Lower leg skin (tissue), 4 donors: ENCODE results near the gene ARFGAP3. TPM values are rescaled to one million over a fixed set of nuclear protein-coding genes. Genes with fewer than 3 reads are reported as not detected.

ENCODE experiments used
- DNase-seq, 2 donors: peaks; one replicate each; pipeline ENCODE4 v3.0.0-alpha.2; 2019; ENCODE audit warnings: low spot score in 2 of 2
- H3K4me3 ChIP-seq: fragments of 200-600 bp; sonication (generic); 2 replicates; pipeline ENCODE4 v1.5.1; 2017; ENCODE audit warnings: mild to moderate bottlenecking, low read depth; ENCODE audit not compliant: poor library complexity, severe bottlenecking
- POLR2A ChIP-seq, 2 donors: fragments of 450-650 bp; IDR thresholded peaks; one replicate each; pipeline ENCODE4 v1.6.1; 2016 to 2017; ENCODE audit warnings: antibody characterized with exemption in 2 of 2, mild to moderate bottlenecking in 1 of 2, moderate library complexity in 1 of 2
- WGBS, 2 donors: methylation state at CpG; one replicate each; pipeline ENCODE4 v1.1.5; 2018; 5-methylcytosine and 5-hydroxymethylcytosine counted together
- intact Hi-C: fragments of 100-400 bp; cut with DNase I; formaldehyde crosslinking; loops from one replicate; pipeline ENCODE4 v1.15.0; 2023; ENCODE audit warnings: low total_unique reads
- total RNA-seq, 4 donors: library from RNA; depleted of rRNA; stranded (reverse); fragments of >200 nt; gene quantifications; one replicate each; pipeline ENCODE4 v1.1.0, GENCODE V29; 2016
- TF ChIP-seq, protein P1 (sequence below), 3 donors: fragments of 450-650 bp; IDR thresholded peaks; one replicate each; pipeline ENCODE4 v1.5.1; 2016; ENCODE audit warnings: antibody characterized with exemption in 3 of 3, mild to moderate bottlenecking in 3 of 3, moderate library complexity in 2 of 3

The ARFGAP3 gene
- total RNA-seq, 4 donors from 2014 or later: 22.9 to 47.2 (median 31.2) TPM

- TF ChIP-seq POLR2A (IDR thresholded peaks at IDR 0.05): no peak
- TF ChIP-seq, protein P1, sequence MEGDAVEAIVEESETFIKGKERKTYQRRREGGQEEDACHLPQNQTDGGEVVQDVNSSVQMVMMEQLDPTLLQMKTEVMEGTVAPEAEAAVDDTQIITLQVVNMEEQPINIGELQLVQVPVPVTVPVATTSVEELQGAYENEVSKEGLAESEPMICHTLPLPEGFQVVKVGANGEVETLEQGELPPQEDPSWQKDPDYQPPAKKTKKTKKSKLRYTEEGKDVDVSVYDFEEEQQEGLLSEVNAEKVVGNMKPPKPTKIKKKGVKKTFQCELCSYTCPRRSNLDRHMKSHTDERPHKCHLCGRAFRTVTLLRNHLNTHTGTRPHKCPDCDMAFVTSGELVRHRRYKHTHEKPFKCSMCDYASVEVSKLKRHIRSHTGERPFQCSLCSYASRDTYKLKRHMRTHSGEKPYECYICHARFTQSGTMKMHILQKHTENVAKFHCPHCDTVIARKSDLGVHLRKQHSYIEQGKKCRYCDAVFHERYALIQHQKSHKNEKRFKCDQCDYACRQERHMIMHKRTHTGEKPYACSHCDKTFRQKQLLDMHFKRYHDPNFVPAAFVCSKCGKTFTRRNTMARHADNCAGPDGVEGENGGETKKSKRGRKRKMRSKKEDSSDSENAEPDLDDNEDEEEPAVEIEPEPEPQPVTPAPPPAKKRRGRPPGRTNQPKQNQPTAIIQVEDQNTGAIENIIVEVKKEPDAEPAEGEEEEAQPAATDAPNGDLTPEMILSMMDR (IDR thresholded peaks at IDR 0.05): no peak
- intact Hi-C loops: no loop called here
- WGBS, 2 donors: 80 to 83% methylated on average over 15 of the region's 15 CpGs
- DNase-seq: no peak
- no peak overlapping the region for H3K4me3 ChIP-seq
These were observed 86.0 kb downstream of the ARFGAP3 start for GRCh38 chr22:42770941-42771647.

- no peak overlapping the region for H3K4me3 ChIP-seq
- TF ChIP-seq, protein P1 (IDR thresholded peaks at IDR 0.05): no peak
- TF ChIP-seq POLR2A (IDR thresholded peaks at IDR 0.05): no peak
- WGBS, 2 donors: 68 to 94% methylated on average over 4 of the region's 4 CpGs
- intact Hi-C loops: no loop called here
- no peak for DNase-seq
These were observed 86.7 kb downstream of the ARFGAP3 start for GRCh38 chr22:42770448-42770726.

- 60 to 74% methylated on average over 44 to 49 of the region's 50 CpGs for WGBS, 2 donors
- H3K4me3 ChIP-seq: no peak overlapping the region
- intact Hi-C loops: no loop called here
- TF ChIP-seq, protein P1 (IDR thresholded peaks at IDR 0.05): no peak
- no peak for TF ChIP-seq POLR2A (IDR thresholded peaks at IDR 0.05)
- DNase-seq: no peak
These were observed 87.3 kb downstream of the ARFGAP3 start for GRCh38 chr22:42769574-42770447.

- WGBS, 2 donors: 88 to 89% methylated on average over 11 of the region's 11 CpGs
- intact Hi-C loops: no loop called here
- H3K4me3 ChIP-seq: no peak overlapping the region
- TF ChIP-seq, protein P1 (IDR thresholded peaks at IDR 0.05): no peak
- no peak for TF ChIP-seq POLR2A (IDR thresholded peaks at IDR 0.05)
- DNase-seq: no peak
These were observed 87.9 kb downstream of the ARFGAP3 start for GRCh38 chr22:42769238-42769573.

DNA sequence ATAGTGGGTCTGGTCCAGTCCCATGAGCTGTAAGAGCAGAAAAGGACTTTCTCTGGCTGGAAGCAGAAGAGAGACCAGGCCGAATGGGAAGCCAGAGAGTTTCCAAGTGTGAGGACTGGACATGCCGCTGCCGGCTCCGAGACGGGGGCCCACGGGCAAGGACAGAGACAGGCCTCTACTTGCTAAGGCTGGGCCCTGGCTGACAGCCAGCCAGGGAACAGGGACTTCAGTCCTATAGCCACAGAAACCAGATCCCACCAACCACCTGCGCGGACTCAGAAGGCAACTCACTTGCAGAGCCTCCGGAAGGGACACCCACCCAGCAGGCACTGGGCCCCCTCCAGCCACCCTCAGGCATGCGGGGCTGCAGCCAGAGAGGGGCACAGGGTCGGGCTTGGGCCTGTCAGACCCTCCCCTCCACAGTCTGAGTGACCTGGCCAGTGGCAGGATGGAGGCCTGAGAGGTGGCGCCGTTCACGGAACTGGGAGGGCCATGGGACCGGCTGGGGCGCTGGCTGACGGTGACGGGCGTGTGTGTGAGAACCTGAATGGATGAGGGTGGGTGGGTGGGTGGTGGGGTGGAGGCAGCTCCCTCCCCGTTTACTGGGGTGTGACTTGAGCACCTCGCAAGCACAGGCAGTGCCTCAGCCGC is 88.6 kb downstream of the ARFGAP3 start:
- TF ChIP-seq POLR2A (IDR thresholded peaks at IDR 0.05): no peak
- TF ChIP-seq, protein P1 (IDR thresholded peaks at IDR 0.05): no peak
- no peak for DNase-seq
- intact Hi-C loops: no loop called here
- 76 to 85% methylated on average over 6 to 20 of the region's 22 CpGs for WGBS, 2 donors
- H3K4me3 ChIP-seq: no peak overlapping the region
